Stimulated activated CD4-positive, alpha-beta T cell treated with anti-CD3 and anti-CD28 coated beads, Interleukin-15, amount 100 ng/mL, for 24 hours (primary cell): ENCODE measurements around the gene STEAP1.
"Not testable (repeated sequence)": the region's sequence is repeated elsewhere in the genome, so short reads cannot be mapped to it uniquely, and the experiment has no call there.

Experiments
- DNase-seq: peaks from one replicate; pipeline ENCODE4 v3.0.0-alpha.2; 2020

Gene STEAP1

GRCh38 chr7:90153943-90154771 lies at the start of gene STEAP1:
TSS of gene STEAP1 (plus strand) at chr7:90154469. CDS start at chr7:90159789, 5,320 bp downstream.
- DNase-seq: peak; percentile 90

GRCh38 chr7:90114972-90115371 lies 39.3 kb upstream of the STEAP1 start:
- not testable (repeated sequence) for DNase-seq

- peak; percentile 24 for DNase-seq
Observed at GRCh38 chr7:90118551-90119177, 35.6 kb upstream of the STEAP1 start.

- DNase-seq: peak; percentile 54
Observed at GRCh38 chr7:90119178-90119971, 34.9 kb upstream of the STEAP1 start.

- not testable (repeated sequence) for DNase-seq
Observed at GRCh38 chr7:90120205-90120604, 34.1 kb upstream of the STEAP1 start.

- not testable (repeated sequence) for DNase-seq
Observed at GRCh38 chr7:90131746-90132145, 22.5 kb upstream of the STEAP1 start.

- not testable (repeated sequence) for DNase-seq
Observed at GRCh38 chr7:90147079-90147960, 6.9 kb upstream of the STEAP1 start.

- DNase-seq: peak; percentile 46
Observed at GRCh38 chr7:90149428-90149827, 4.8 kb upstream of the STEAP1 start.

GRCh38 chr7:90151884-90152283 lies 2.4 kb upstream of the STEAP1 start:
- not testable (repeated sequence) for DNase-seq

- DNase-seq: not testable (repeated sequence)
Observed at GRCh38 chr7:90152642-90153253, 1.5 kb upstream of the STEAP1 start.

- no peak for DNase-seq
Observed at GRCh38 chr7:90155206-90155605, 937 bp downstream of the STEAP1 start.

GRCh38 chr7:90157331-90157730 lies 3.1 kb downstream of the STEAP1 start:
- not testable (repeated sequence) for DNase-seq

GRCh38 chr7:90157761-90158350 lies 3.6 kb downstream of the STEAP1 start:
- DNase-seq: not testable (repeated sequence)

- DNase-seq: no peak
Observed at GRCh38 chr7:90163534-90163933, 9.3 kb downstream of the STEAP1 start.

GRCh38 chr7:90165724-90166123 lies 11.5 kb downstream of the STEAP1 start:
- no peak for DNase-seq

- no peak for DNase-seq
Observed at GRCh38 chr7:90166153-90166552, 11.9 kb downstream of the STEAP1 start.

GRCh38 chr7:90167361-90167760 lies 13.1 kb downstream of the STEAP1 start:
- DNase-seq: no peak

- DNase-seq: no peak
Observed at GRCh38 chr7:90169891-90170290, 15.6 kb downstream of the STEAP1 start.

- DNase-seq: no peak
Observed at GRCh38 chr7:90172121-90172520, 17.9 kb downstream of the STEAP1 start.

GRCh38 chr7:90172624-90173023 lies 18.4 kb downstream of the STEAP1 start:
- no peak for DNase-seq

GRCh38 chr7:90173127-90173844 lies 19.0 kb downstream of the STEAP1 start:
- no peak for DNase-seq
